A549 (cell line): ENCODE results near the gene KAT6B. TPM values are rescaled to one million over a fixed set of nuclear protein-coding genes. Genes with fewer than 3 reads are reported as not detected.

Source experiments
- ATAC-seq, 2 experiments: fragments of 200-7000 bp in 1 of 2; fragments of >200 bp in 1 of 2; cut with Nextera tagmentation in 1 of 2; cut with Tn5 transposase in 1 of 2; 3 replicates each; pipeline versions ENCODE4 v1.8.0 to v1.9.1; 2018 to 2020; ENCODE audit warnings: mild to moderate bottlenecking in 1 of 2, moderate library complexity in 1 of 2
- CTCF ChIA-PET: fragments of 300-600 bp; sonication (Branson Sonifier 250); formaldehyde crosslinking; extraction: SDS; loops from one replicate; lab custom pipeline; 2021; ENCODE audit warnings: antibody characterized with exemption, inconsistent platforms; lab: Yijun Ruan, JAX
- POLR2A ChIA-PET: fragments of 350-600 bp; formaldehyde crosslinking; extraction: SDS; loops from one replicate; lab custom pipeline; 2021; ENCODE audit warnings: antibody characterized with exemption, inconsistent platforms; lab: Yijun Ruan, JAX
- DNase-seq, 2 experiments: peaks; one replicate each; pipeline versions ENCODE4 v3.0.0 to v3.0.0-alpha.2; 2011 to 2016; ENCODE audit warnings: low read depth in 1 of 2, low spot score in 1 of 2
- FAIRE-seq: peaks from 2 replicates; lab custom pipeline; 2011; peaks lifted over from hg19 to GRCh38; lab: Jason Lieb, UNC
- H3K27ac ChIP-seq, 2 experiments: fragments of >200 bp; sonication (Bioruptor Twin); formaldehyde crosslinking; 3 replicates each; pipeline ENCODE4 v1.5.1; 2016 to 2017
- H3K4me1 ChIP-seq: fragments of >200 bp; sonication (Bioruptor Twin); formaldehyde crosslinking; 3 replicates; pipeline ENCODE4 v1.6.1; 2016
- H3K4me2 ChIP-seq: fragments of >200 bp; sonication (Bioruptor Twin); formaldehyde crosslinking; 3 replicates; pipeline ENCODE4 v1.6.1; 2016
- H3K4me3 ChIP-seq: fragments of >200 bp; sonication (Bioruptor Twin); formaldehyde crosslinking; 3 replicates; pipeline ENCODE4 v1.5.1; 2016
- H3K9me3 ChIP-seq: fragments of >200 bp; sonication (Bioruptor Twin); formaldehyde crosslinking; 3 replicates; pipeline ENCODE4 v1.6.1; 2016
- BHLHE40 ChIP-seq: IDR thresholded peaks from 2 replicates; pipeline ENCODE4 v1.6.1; 2012; ENCODE audit warnings: low read depth, low read length, inconsistent platforms
- CHD4 ChIP-seq: fragments of 200-600 bp; sonication (generic); IDR thresholded peaks from 2 replicates; pipeline ENCODE4 v1.6.1; 2016; ENCODE audit warnings: antibody characterized with exemption, mild to moderate bottlenecking, borderline replicate concordance
- EP300 ChIP-seq, 2 experiments: fragments of >200 bp; sonication (Bioruptor Twin); formaldehyde crosslinking; IDR thresholded peaks; 2 replicates in 1 of 2; 3 replicates in 1 of 2; pipeline ENCODE4 v1.6.1; 2016 to 2017
- ESRRA ChIP-seq: fragments of 150-350 bp; IDR thresholded peaks from 2 replicates; pipeline ENCODE4 v1.6.1; 2014; ENCODE audit warnings: mild to moderate bottlenecking, low read length, borderline replicate concordance
- FOSB ChIP-seq: fragments of 250-450 bp; sonication (Bioruptor Pico); IDR thresholded peaks from 2 replicates; pipeline ENCODE4 v1.5.0; 2020; ENCODE audit warnings: mild to moderate bottlenecking, moderate library complexity
- FOXS1 ChIP-seq: fragments of 250-450 bp; sonication (Bioruptor Pico); IDR thresholded peaks from 2 replicates; pipeline ENCODE4 v1.5.0; 2020; ENCODE audit warnings: mild to moderate bottlenecking, moderate library complexity
- HEYL ChIP-seq: fragments of 250-450 bp; sonication (Bioruptor Pico); IDR thresholded peaks from 2 replicates; pipeline ENCODE4 v1.8.0; 2021; ENCODE audit warnings: mild to moderate bottlenecking, moderate library complexity
- HOXB13 ChIP-seq: fragments of 250-450 bp; sonication (Bioruptor Pico); IDR thresholded peaks from 2 replicates; pipeline ENCODE4 v1.5.0; 2020; ENCODE audit warnings: low read depth, mild to moderate bottlenecking, moderate library complexity
- HOXB5 ChIP-seq: fragments of 250-450 bp; sonication (Bioruptor Pico); IDR thresholded peaks from 2 replicates; pipeline ENCODE4 v1.5.0; 2020; ENCODE audit warnings: mild to moderate bottlenecking, moderate library complexity
- JUN ChIP-seq, 2 experiments: fragments of >200 bp; sonication (Bioruptor Twin); formaldehyde crosslinking; IDR thresholded peaks; 2 replicates in 1 of 2; 3 replicates in 1 of 2; pipeline ENCODE4 v1.6.1; 2016 to 2017
- JUNB ChIP-seq: fragments of >200 bp; sonication (Bioruptor Twin); formaldehyde crosslinking; IDR thresholded peaks from 2 replicates; pipeline ENCODE4 v1.6.1; 2016
- POLR2A ChIP-seq: IDR thresholded peaks from 2 replicates; pipeline ENCODE4 v1.6.1; 2012; ENCODE audit warnings: mild to moderate bottlenecking, low read length
- POLR2AphosphoS2 ChIP-seq: conservative IDR thresholded peaks from 2 replicates; pipeline ENCODE4 v1.6.1; 2012; ENCODE audit warnings: low read length, improper control_type of control experiment, inconsistent platforms
- RAD21 ChIP-seq, 2 experiments: fragments of >200 bp in 1 of 2; sonication (Bioruptor Twin) in 1 of 2; formaldehyde crosslinking in 1 of 2; IDR thresholded peaks in 1 of 2; conservative IDR thresholded peaks in 1 of 2; 2 replicates in 1 of 2; 3 replicates in 1 of 2; pipeline ENCODE4 v1.6.1; 2012 to 2018; ENCODE audit warnings: inconsistent platforms in 1 of 2
- RARB ChIP-seq: fragments of 250-450 bp; sonication (Bioruptor Pico); IDR thresholded peaks from 2 replicates; pipeline ENCODE4 v1.8.0; 2021; ENCODE audit warnings: mild to moderate bottlenecking, moderate library complexity
- RCOR1 ChIP-seq: fragments of 150-350 bp; IDR thresholded peaks from 2 replicates; pipeline ENCODE4 v1.6.1; 2014; ENCODE audit warnings: antibody characterized with exemption, low read length, low read depth
- SMC3 ChIP-seq: fragments of >200 bp; sonication (Bioruptor Twin); formaldehyde crosslinking; IDR thresholded peaks from 3 replicates; pipeline ENCODE4 v1.6.1; 2018; ENCODE audit warnings: inconsistent platforms
- SREBF2 ChIP-seq: fragments of 450-650 bp; IDR thresholded peaks from 2 replicates; pipeline ENCODE4 v1.6.1; 2014; ENCODE audit warnings: mild to moderate bottlenecking, moderate library complexity
- TFCP2L1 ChIP-seq: fragments of 250-450 bp; sonication (Bioruptor Pico); IDR thresholded peaks from 2 replicates; pipeline ENCODE4 v1.5.0; 2021; ENCODE audit warnings: mild to moderate bottlenecking
- TP53 ChIP-seq: fragments of 250-450 bp; sonication (Bioruptor Pico); IDR thresholded peaks from 2 replicates; pipeline ENCODE4 v1.5.0; 2021; ENCODE audit warnings: mild to moderate bottlenecking, moderate library complexity
- ZNF302 ChIP-seq: fragments of 250-450 bp; sonication (Bioruptor Pico); IDR thresholded peaks from 2 replicates; pipeline ENCODE4 v1.9.0; 2021; ENCODE audit warnings: inconsistent platforms, mild to moderate bottlenecking, moderate library complexity
- WGBS: methylation state at CpG from one replicate; pipeline ENCODE4 v1.1.6; 2017; ENCODE audit errors: missing lambda C conversion rate; 5-methylcytosine and 5-hydroxymethylcytosine counted together
- polyA plus RNA-seq, 4 experiments: library from polyadenylated mRNA; depleted of rRNA in 3 of 4; stranded (reverse); fragments of >200 nt; fragmentation: RNase III in 1 of 4; extraction: RNeasy Plus Mini Kit Qiagen cat#74134 plus additional on column Dnase treatment in 1 of 4; gene quantifications; 2 replicates in 3 of 4; 3 replicates in 1 of 4; pipeline ENCODE4 v1.2.3, GENCODE V29; 2011 to 2017
- TF ChIP-seq, protein P1 (sequence below): fragments of 150-350 bp; IDR thresholded peaks from 2 replicates; pipeline ENCODE4 v1.6.1; 2014; ENCODE audit warnings: low read depth, mild to moderate bottlenecking, low read length
- TF ChIP-seq, protein P2 (sequence below): IDR thresholded peaks from 2 replicates; pipeline ENCODE4 v1.6.1; 2012; ENCODE audit warnings: low read depth, borderline replicate concordance
- TF ChIP-seq, protein P3 (sequence below): fragments of 250-450 bp; sonication (Bioruptor Pico); IDR thresholded peaks from 2 replicates; pipeline ENCODE4 v1.5.0; 2021; ENCODE audit warnings: mild to moderate bottlenecking, moderate library complexity, borderline replicate concordance

KAT6B gene
- polyA plus RNA-seq, 2 of the 4 experiments (the other 2 are of a cell fraction): 5.6 to 5.7 TPM

DNA sequence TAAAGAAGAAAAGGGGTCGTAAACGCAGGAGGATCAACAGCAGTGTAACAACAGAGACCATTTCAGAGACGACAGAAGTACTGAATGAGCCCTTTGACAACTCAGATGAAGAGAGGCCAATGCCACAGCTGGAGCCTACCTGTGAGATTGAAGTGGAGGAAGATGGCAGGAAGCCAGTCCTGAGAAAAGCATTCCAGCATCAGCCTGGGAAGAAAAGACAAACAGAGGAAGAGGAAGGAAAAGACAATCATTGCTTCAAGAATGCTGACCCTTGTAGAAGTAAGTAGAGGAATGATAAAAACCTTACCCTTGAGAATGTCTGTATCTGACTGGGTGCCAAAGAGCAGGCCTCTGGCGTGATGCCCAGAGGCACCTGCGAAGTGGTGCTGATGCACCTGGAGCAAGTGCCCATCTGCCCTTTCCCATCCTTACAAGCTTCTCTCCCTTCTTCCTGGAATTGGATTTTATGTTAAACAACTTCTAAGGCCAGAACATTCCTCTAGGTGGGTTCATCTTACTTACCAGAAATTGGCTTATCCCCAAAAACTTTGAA is 198.6 kb downstream of the KAT6B start (continued):
- TF ChIP-seq TFCP2L1 (CRISPR knock-in tag) (no peak), POLR2AphosphoS2 (no peak)

DNA sequence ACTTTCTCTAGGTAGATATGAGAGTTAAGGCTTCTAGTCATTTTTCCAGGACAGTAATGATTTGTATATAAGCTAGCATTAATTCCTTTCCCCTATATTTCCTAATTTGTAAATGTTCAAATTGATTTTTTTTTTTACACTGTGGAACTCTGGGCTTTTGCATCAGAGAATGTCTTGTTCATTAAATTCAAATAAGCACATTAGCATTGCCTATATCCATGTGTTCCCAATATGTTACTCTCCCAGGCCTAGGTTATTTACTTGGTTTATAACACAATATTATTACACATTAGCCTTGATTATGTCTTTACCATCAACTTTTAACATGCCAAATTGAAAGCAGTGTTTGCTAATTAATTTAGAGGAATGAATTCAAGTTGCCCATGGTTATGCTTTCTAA is 201.6 kb downstream of the KAT6B start:
- DNase-seq (no peak), ATAC-seq (no peak)
- TF ChIP-seq HEYL (CRISPR knock-in tag): no peak
- no peak for TF ChIP-seq BHLHE40
- TF ChIP-seq TP53 (CRISPR knock-in tag): no peak
- TF ChIP-seq JUNB: no peak
- no peak for TF ChIP-seq ZNF302 (CRISPR knock-in tag)
- TF ChIP-seq JUN (IDR thresholded peaks at IDR 0.05): no peak
- no peak for TF ChIP-seq ESRRA
- no peak for TF ChIP-seq FOXS1 (CRISPR knock-in tag)
- TF ChIP-seq, all 56 proteins: peak for 0
- no peak overlapping the region for H3K4me3 ChIP-seq
- FAIRE-seq: no peak
- no peaks in the 10 kb centered on the region for H3K9me3 ChIP-seq
- no peaks in the 10 kb centered on the region for H3K4me1 ChIP-seq
- no peak overlapping the region for H3K27ac ChIP-seq
- ChIA-PET POLR2A (no interaction called here), CTCF (no interaction called here)
- no peak overlapping the region for H3K4me2 ChIP-seq

DNA sequence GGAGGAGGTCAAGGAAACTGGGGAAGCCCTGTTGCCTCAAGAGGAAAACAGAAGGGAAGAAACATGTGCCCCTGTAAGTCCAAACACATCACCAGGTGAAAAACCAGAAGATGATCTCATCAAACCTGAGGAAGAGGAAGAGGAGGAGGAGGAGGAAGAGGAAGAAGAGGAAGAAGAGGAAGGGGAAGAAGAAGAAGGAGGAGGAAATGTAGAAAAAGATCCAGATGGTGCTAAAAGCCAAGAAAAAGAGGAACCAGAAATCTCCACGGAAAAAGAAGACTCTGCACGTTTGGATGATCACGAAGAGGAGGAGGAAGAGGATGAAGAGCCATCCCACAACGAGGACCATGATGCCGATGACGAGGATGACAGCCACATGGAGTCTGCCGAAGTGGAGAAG is 202.3 kb downstream of the KAT6B start:
- WGBS: 83% methylated on average over 7 of the region's 7 CpGs
- TF ChIP-seq RAD21 (conservative IDR thresholded peaks at IDR 0.05 in 1 of 2, IDR thresholded peaks at IDR 0.05 in 1 of 2) (no peak), FOSB (CRISPR knock-in tag) (no peak)
- TF ChIP-seq, all 56 proteins: peak for 0
- ATAC-seq (no peak), DNase-seq (no peak), FAIRE-seq (no peak)
- Histone ChIP-seq H3K4me1 (no peaks in the 10 kb centered on the region), H3K9me3 (no peaks in the 10 kb centered on the region), H3K27ac (no peak overlapping the region), H3K4me3 (no peak overlapping the region), H3K4me2 (no peak overlapping the region)
- ChIA-PET POLR2A (no interaction called here), CTCF (interaction anchor here (1.1 kb wide), 1 partner anchor 22 kb away, joined by 3 read pairs; no protein-coding TSS in a partner anchor)

DNA sequence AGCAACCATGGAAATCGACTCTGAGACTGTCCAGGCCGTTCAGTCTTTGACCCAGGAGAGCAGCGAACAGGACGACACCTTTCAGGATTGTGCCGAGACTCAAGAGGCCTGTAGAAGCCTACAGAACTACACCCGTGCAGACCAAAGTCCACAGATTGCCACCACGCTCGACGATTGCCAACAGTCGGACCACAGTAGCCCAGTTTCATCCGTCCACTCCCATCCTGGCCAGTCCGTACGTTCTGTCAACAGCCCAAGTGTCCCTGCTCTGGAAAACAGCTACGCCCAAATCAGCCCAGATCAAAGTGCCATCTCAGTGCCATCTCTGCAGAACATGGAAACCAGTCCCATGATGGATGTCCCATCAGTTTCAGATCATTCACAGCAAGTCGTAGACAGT is 203.0 kb downstream of the KAT6B start:
- DNase-seq (no peak), ATAC-seq (no peak), FAIRE-seq (no peak)
- no peaks in the 10 kb centered on the region for H3K4me1 ChIP-seq
- no peak overlapping the region for H3K4me2 ChIP-seq
- H3K4me3 ChIP-seq: no peak overlapping the region
- H3K27ac ChIP-seq: no peak overlapping the region
- ChIA-PET CTCF (interaction anchor here (1.0 to 1.5 kb wide), 4 partner anchors 8 to 23 kb away, joined by 3 to 6 read pairs (median 4); no protein-coding TSS in a partner anchor), POLR2A (no interaction called here)
- no peaks in the 10 kb centered on the region for H3K9me3 ChIP-seq
- 81% methylated on average over 15 of the region's 15 CpGs for WGBS
- TF ChIP-seq RCOR1 (no peak), HOXB13 (no peak), SMC3 (no peak), BHLHE40 (no peak), RARB (no peak), ESRRA (no peak), TP53 (CRISPR knock-in tag) (no peak), ZNF302 (CRISPR knock-in tag) (no peak), HOXB5 (CRISPR knock-in tag) (no peak), POLR2A (no peak), TFCP2L1 (CRISPR knock-in tag) (no peak), SREBF2 (no peak), FOSB (CRISPR knock-in tag) (no peak), CHD4 (no peak), EP300 (IDR thresholded peaks at IDR 0.05) (no peak)
- TF ChIP-seq, protein P1, sequence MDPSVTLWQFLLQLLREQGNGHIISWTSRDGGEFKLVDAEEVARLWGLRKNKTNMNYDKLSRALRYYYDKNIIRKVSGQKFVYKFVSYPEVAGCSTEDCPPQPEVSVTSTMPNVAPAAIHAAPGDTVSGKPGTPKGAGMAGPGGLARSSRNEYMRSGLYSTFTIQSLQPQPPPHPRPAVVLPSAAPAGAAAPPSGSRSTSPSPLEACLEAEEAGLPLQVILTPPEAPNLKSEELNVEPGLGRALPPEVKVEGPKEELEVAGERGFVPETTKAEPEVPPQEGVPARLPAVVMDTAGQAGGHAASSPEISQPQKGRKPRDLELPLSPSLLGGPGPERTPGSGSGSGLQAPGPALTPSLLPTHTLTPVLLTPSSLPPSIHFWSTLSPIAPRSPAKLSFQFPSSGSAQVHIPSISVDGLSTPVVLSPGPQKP: no peak
- TF ChIP-seq, protein P2, sequence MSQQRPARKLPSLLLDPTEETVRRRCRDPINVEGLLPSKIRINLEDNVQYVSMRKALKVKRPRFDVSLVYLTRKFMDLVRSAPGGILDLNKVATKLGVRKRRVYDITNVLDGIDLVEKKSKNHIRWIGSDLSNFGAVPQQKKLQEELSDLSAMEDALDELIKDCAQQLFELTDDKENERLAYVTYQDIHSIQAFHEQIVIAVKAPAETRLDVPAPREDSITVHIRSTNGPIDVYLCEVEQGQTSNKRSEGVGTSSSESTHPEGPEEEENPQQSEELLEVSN: no peak
- TF ChIP-seq, protein P3, sequence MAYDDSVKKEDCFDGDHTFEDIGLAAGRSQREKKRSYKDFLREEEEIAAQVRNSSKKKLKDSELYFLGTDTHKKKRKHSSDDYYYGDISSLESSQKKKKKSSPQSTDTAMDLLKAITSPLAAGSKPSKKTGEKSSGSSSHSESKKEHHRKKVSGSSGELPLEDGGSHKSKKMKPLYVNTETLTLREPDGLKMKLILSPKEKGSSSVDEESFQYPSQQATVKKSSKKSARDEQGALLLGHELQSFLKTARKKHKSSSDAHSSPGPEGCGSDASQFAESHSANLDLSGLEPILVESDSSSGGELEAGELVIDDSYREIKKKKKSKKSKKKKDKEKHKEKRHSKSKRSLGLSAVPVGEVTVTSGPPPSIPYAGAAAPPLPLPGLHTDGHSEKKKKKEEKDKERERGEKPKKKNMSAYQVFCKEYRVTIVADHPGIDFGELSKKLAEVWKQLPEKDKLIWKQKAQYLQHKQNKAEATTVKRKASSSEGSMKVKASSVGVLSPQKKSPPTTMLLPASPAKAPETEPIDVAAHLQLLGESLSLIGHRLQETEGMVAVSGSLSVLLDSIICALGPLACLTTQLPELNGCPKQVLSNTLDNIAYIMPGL: no peak
- TF ChIP-seq, all 56 proteins: peak for 0
